ENCODE data around the gene NCOA6. TPM values are rescaled to one million over a fixed set of nuclear protein-coding genes. Genes with fewer than 3 reads are reported as not detected.
"Not testable (repeated sequence)": the region's sequence is repeated elsewhere in the genome, so short reads cannot be mapped to it uniquely, and the experiment has no call there.

NCOA6 gene
- total RNA-seq, 4 donors from 2014 or later = 20.9 to 37.6 (median 29.9) TPM

- intact Hi-C loops (cut with DNase I; ENCODE audit: low total_unique reads) = no loop called here
- no peak overlapping the region for H3K4me3 ChIP-seq (ENCODE audit: low read depth, poor library complexity, severe bottlenecking)
- TF ChIP-seq, protein P1, sequence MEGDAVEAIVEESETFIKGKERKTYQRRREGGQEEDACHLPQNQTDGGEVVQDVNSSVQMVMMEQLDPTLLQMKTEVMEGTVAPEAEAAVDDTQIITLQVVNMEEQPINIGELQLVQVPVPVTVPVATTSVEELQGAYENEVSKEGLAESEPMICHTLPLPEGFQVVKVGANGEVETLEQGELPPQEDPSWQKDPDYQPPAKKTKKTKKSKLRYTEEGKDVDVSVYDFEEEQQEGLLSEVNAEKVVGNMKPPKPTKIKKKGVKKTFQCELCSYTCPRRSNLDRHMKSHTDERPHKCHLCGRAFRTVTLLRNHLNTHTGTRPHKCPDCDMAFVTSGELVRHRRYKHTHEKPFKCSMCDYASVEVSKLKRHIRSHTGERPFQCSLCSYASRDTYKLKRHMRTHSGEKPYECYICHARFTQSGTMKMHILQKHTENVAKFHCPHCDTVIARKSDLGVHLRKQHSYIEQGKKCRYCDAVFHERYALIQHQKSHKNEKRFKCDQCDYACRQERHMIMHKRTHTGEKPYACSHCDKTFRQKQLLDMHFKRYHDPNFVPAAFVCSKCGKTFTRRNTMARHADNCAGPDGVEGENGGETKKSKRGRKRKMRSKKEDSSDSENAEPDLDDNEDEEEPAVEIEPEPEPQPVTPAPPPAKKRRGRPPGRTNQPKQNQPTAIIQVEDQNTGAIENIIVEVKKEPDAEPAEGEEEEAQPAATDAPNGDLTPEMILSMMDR (IDR thresholded peaks at IDR 0.05) = no peak
- TF ChIP-seq POLR2A (IDR thresholded peaks at IDR 0.05) = no peak
- WGBS, 2 donors = 100% methylated on average over 1 of the region's 1 CpG
- DNase-seq (ENCODE audit: low spot score in 2 of 2) = no peak
These were observed 82.4 kb downstream of the NCOA6 start for GRCh38 chr20:34743039-34743438.

GRCh38 chr20:34736106-34736735, 89.2 kb downstream of the NCOA6 start:
- TF ChIP-seq POLR2A (IDR thresholded peaks at IDR 0.05) = no peak
- TF ChIP-seq, protein P1 (IDR thresholded peaks at IDR 0.05) = no peak
- H3K4me3 ChIP-seq (ENCODE audit: low read depth, poor library complexity, severe bottlenecking) = no peak overlapping the region
- DNase-seq (ENCODE audit: low spot score in 2 of 2) = no peak
- 74 to 78% methylated on average over 6 of the region's 6 CpGs for WGBS, 2 donors
- intact Hi-C loops (cut with DNase I; ENCODE audit: low total_unique reads) = no loop called here

- no peak overlapping the region for H3K4me3 ChIP-seq (ENCODE audit: low read depth, poor library complexity, severe bottlenecking)
- intact Hi-C loops (cut with DNase I; ENCODE audit: low total_unique reads) = no loop called here
- 95% methylated on average over 1 of the region's 1 CpG for WGBS, 2 donors
- TF ChIP-seq, protein P1 (IDR thresholded peaks at IDR 0.05) = no peak
- no peak for TF ChIP-seq POLR2A (IDR thresholded peaks at IDR 0.05)
- no peak for DNase-seq (ENCODE audit: low spot score in 2 of 2)
These were observed 92.9 kb downstream of the NCOA6 start for GRCh38 chr20:34732523-34732922.

DNA sequence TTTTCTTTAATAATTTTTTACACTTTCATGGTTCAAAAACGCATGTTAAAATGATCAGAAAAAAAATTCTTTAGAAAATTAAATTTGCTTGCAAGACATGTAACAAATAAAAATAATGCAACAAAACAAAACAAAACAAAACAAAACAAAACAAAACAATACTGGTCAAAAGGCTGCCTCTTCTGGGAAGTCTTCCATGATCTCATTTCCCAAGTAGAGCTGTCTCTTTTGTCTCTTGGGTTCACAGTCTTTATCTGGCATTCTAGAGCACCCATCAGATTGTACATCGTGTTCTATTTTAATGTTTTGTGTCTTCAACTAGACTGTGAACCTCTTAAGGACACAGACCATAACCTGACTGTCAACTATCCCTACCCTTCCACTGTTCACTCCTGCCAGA, 96.0 kb downstream of the NCOA6 start:
- intact Hi-C loops (cut with DNase I; ENCODE audit: low total_unique reads) = no loop called here
- no peak overlapping the region for H3K4me3 ChIP-seq (ENCODE audit: low read depth, poor library complexity, severe bottlenecking)
- no peak for TF ChIP-seq POLR2A (IDR thresholded peaks at IDR 0.05)
- TF ChIP-seq, protein P1 (IDR thresholded peaks at IDR 0.05) = no peak
- 91 to 96% methylated on average over 2 of the region's 2 CpGs for WGBS, 2 donors
- no peak for DNase-seq (ENCODE audit: low spot score in 2 of 2)

DNA sequence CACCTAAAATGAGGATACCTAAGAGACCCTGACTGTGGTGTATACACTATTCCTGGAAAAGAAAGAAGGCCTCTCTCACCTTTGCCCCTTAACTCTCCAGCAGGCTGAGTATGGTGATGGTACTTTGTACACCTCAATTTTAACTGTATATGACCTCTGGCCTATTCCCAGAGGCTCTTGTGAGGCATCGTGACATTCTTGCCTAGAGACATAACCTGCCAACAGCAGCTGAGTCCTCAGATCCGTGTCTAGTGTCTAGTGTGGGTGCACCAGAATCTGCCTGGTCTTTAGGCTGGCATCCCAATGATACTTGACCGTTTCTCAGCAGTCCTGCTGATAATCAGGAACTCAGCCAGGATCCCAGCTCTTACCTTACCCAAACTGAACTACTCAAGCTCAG, 101.3 kb downstream of the NCOA6 start:
- intact Hi-C loops (cut with DNase I; ENCODE audit: low total_unique reads) = no loop called here
- no peak overlapping the region for H3K4me3 ChIP-seq (ENCODE audit: low read depth, poor library complexity, severe bottlenecking)
- no peak for TF ChIP-seq POLR2A (IDR thresholded peaks at IDR 0.05)
- TF ChIP-seq, protein P1 (IDR thresholded peaks at IDR 0.05) = no peak
- DNase-seq (ENCODE audit: low spot score in 2 of 2) = no peak
- WGBS, 2 donors = 81 to 85% methylated on average over 3 of the region's 3 CpGs

DNA sequence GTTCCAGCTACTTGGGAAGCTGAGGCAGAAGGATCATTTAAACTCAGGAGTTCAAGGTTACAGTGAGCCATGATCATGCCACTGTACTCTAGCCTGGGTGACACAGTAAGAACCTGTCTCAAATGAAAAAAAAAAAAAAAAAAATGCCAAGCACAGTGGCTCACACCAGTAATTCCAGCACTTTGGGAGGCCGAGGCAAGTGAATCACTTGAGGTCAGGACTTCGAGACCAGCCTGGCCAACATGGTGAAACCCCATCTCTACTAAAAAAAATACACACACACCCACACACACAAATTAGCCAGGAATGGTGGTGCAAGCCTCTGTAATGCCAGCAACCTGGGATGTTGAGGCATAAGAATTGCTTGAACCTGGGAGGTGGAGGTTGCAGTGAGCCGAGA, 102.9 kb downstream of the NCOA6 start:
- 93 to 98% methylated on average over 3 of the region's 3 CpGs for WGBS, 2 donors
- DNase-seq (ENCODE audit: low spot score in 2 of 2); H3K4me3 ChIP-seq (ENCODE audit: low read depth, poor library complexity, severe bottlenecking); intact Hi-C loops (cut with DNase I; ENCODE audit: low total_unique reads): not testable (repeated sequence)
